T-helper 2 cell treated with Interferon-gamma antibody and Interleukin-4, amounts not matched to agents 5 μg/mL and 100 μg/mL, for 36 hours (primary cell): Measurements from ENCODE around the gene FAM13A.
"Not testable (repeated sequence)": the region's sequence is repeated elsewhere in the genome, so short reads cannot be mapped to it uniquely, and the experiment has no call there.

ENCODE experiments used
- DNase-seq: peaks from one replicate; pipeline ENCODE4 v3.0.0; 2021; ENCODE audit warnings: low spot score
- H3K27ac Mint-ChIP-seq: one replicate; pipeline ENCODE4 v1.8.0; 2021; ENCODE audit warnings: mild to moderate bottlenecking, mixed read lengths
- H3K27me3 Mint-ChIP-seq: one replicate; pipeline ENCODE4 v1.8.0; 2021; ENCODE audit warnings: low read depth, mixed read lengths
- H3K36me3 Mint-ChIP-seq: one replicate; pipeline ENCODE4 v1.8.0; 2021; ENCODE audit warnings: low read depth, mixed read lengths
- H3K4me1 Mint-ChIP-seq: one replicate; pipeline ENCODE4 v1.8.0; 2021; ENCODE audit warnings: low read depth, mixed read lengths
- H3K4me3 Mint-ChIP-seq: one replicate; pipeline ENCODE4 v1.8.0; 2022; ENCODE audit warnings: mild to moderate bottlenecking, moderate library complexity, mixed read lengths
- H3K9me3 Mint-ChIP-seq: one replicate; pipeline ENCODE4 v1.8.0; 2021; ENCODE audit warnings: mixed read lengths

Gene FAM13A

DNA sequence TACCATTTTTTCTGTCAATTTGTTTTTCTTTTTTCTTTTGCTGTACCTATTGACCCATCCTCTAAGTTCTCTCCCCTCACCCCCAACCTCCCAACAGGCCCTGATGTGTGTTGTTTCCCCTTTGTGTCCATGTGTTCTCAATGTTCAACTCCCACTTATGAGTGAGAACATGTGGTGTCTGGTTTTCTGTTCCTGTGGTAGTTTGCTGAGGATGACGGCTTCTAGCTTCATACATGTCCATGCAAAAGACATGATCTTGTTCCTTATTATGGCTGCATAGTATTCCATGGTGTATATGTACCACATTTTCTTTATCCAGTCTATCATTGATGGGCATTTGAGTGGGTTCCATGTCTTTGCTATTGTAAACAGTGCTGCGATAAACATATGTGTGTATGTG, 859 bp upstream of the FAM13A start:
- H3K27ac Mint-ChIP-seq, H3K36me3 Mint-ChIP-seq, H3K27me3 Mint-ChIP-seq, H3K4me3 Mint-ChIP-seq, DNase-seq, H3K4me1 Mint-ChIP-seq: not testable (repeated sequence)
- H3K9me3 Mint-ChIP-seq = peaks cover 21% of the 10 kb centered on the region

GRCh38 chr4:89056292-89056952, 563 bp downstream of the FAM13A start:
- Mint-ChIP-seq H3K4me1 (peaks cover 2% of the 10 kb centered on the region), H3K27me3 (peaks cover 2% of the 10 kb centered on the region), H3K9me3 (peaks cover 12% of the 10 kb centered on the region), H3K4me3 (no peak overlapping the region), H3K27ac (no peak overlapping the region), H3K36me3 (no peaks in the 10 kb centered on the region)
- no peak for DNase-seq

GRCh38 chr4:89055157-89056080, 1.6 kb downstream of the FAM13A start:
- Mint-ChIP-seq H3K4me3 (no peak overlapping the region), H3K27ac (no peak overlapping the region), H3K36me3 (no peaks in the 10 kb centered on the region)

GRCh38 chr4:89054627-89055026, 2.4 kb downstream of the FAM13A start:
- Mint-ChIP-seq H3K4me1 (peaks cover 2% of the 10 kb centered on the region), H3K36me3 (no peaks in the 10 kb centered on the region), H3K27me3 (peaks cover 2% of the 10 kb centered on the region), H3K27ac (no peak overlapping the region), H3K9me3 (no peaks in the 10 kb centered on the region), H3K4me3 (no peak overlapping the region)
- DNase-seq = no peak

More at GRCh38 chr4:89055157-89056080, 1.6 kb downstream of the FAM13A start:
- H3K9me3 Mint-ChIP-seq = peaks cover 2% of the 10 kb centered on the region
- no peak for DNase-seq
- peaks cover 2% of the 10 kb centered on the region for H3K4me1 Mint-ChIP-seq
- peaks cover 2% of the 10 kb centered on the region for H3K27me3 Mint-ChIP-seq

- Mint-ChIP-seq H3K27ac (no peak overlapping the region), H3K36me3 (no peaks in the 10 kb centered on the region), H3K27me3 (peaks cover 2% of the 10 kb centered on the region), H3K4me3 (no peak overlapping the region), H3K4me1 (no peaks in the 10 kb centered on the region), H3K9me3 (no peaks in the 10 kb centered on the region)
- no peak for DNase-seq
Observed at GRCh38 chr4:89049853-89050252, 7.1 kb downstream of the FAM13A start.

- Mint-ChIP-seq H3K27ac (no peak overlapping the region), H3K4me3 (no peak overlapping the region), H3K36me3 (no peaks in the 10 kb centered on the region), H3K4me1 (no peaks in the 10 kb centered on the region), H3K9me3 (no peaks in the 10 kb centered on the region), H3K27me3 (peaks cover 2% of the 10 kb centered on the region)
- DNase-seq = no peak
Observed at GRCh38 chr4:89048906-89049601, 7.9 kb downstream of the FAM13A start.

- H3K4me3 Mint-ChIP-seq = no peak overlapping the region
- no peak for DNase-seq
- H3K4me1 Mint-ChIP-seq = no peaks in the 10 kb centered on the region
- H3K27me3 Mint-ChIP-seq = peaks cover 2% of the 10 kb centered on the region
- H3K27ac Mint-ChIP-seq = no peak overlapping the region
- H3K36me3 Mint-ChIP-seq = no peaks in the 10 kb centered on the region
- no peaks in the 10 kb centered on the region for H3K9me3 Mint-ChIP-seq
Observed at GRCh38 chr4:89044147-89044900, 12.7 kb downstream of the FAM13A start.

DNA sequence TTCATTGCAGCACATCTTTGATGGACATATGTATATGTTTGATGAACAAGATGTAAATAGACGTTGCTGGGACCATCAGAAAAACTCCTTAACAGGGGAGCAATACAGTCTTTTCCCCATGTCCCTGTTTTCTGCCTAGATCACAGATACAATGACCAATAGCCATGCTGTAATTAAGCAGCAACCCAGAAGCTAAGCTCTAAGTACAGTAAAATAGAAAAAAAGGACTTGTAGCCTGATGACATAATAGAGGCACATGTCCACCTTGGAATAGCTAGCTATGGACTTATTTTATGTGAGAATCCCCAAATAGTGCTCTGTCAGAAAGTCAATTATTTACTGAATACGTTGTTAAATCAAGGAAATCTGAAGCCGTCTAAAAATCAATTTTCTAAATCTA, 14.9 kb downstream of the FAM13A start:
- H3K27me3 Mint-ChIP-seq = peaks cover 2% of the 10 kb centered on the region
- H3K9me3 Mint-ChIP-seq = no peaks in the 10 kb centered on the region
- no peaks in the 10 kb centered on the region for H3K36me3 Mint-ChIP-seq
- no peaks in the 10 kb centered on the region for H3K4me1 Mint-ChIP-seq
- no peak overlapping the region for H3K27ac Mint-ChIP-seq
- no peak overlapping the region for H3K4me3 Mint-ChIP-seq
- no peak for DNase-seq

DNA sequence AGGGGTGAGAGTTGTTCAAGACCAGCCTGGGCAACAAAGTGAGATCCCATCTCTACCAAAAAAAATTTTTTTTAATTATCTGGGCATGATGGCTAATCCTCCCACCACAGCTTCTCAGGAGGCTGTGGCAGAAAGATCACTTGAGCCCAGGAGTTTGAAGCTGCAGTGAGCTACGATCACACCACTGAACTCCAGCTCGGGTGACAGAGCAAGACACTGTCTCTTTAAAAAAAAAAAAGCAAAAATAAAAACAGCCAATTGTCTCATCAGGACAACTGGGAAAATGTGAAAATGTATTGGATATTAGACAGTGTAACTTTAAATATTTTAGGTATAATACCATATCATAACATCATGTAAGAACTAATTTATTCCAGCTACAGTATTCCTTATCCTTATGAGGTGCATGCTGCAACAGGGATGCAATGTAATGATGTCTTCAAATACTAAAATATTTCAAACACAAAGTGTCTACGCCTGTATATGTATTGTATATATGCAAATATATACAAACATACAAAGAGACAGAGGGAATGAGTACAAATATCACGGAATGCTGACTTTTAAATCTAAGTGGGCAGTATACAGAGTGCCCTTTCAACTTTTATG, 17.2 kb downstream of the FAM13A start:
- Mint-ChIP-seq H3K27ac (no peak overlapping the region), H3K27me3 (peaks cover 3% of the 10 kb centered on the region), H3K4me3 (no peak overlapping the region), H3K36me3 (no peaks in the 10 kb centered on the region), H3K9me3 (peaks cover 5% of the 10 kb centered on the region), H3K4me1 (no peaks in the 10 kb centered on the region)
- DNase-seq = no peak

- Mint-ChIP-seq H3K4me1 (no peaks in the 10 kb centered on the region), H3K36me3 (no peaks in the 10 kb centered on the region), H3K27me3 (peaks cover 2% of the 10 kb centered on the region), H3K4me3 (no peak overlapping the region), H3K9me3 (peaks cover 11% of the 10 kb centered on the region), H3K27ac (no peak overlapping the region)
- no peak for DNase-seq
Observed at GRCh38 chr4:89036535-89036934, 20.4 kb downstream of the FAM13A start.

DNA sequence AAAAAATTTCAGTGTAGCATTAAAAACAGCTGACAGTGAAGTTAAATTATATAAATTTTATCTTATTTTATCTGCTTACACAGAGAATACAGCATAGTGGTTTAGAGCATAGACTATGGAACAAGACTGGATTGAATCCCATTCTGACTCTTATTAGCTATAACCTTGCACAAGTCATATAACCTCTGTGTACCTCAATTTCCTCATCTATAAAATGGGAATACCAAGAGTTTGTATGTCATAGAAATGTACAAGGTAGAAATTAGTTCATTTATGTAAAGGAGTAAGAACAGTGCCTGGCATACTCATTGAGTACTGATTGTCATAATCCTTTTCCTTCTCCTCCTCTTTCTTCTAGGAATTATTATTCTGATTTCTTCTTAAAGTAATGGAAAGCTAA, 25.7 kb downstream of the FAM13A start:
- no peak overlapping the region for H3K4me3 Mint-ChIP-seq
- H3K27ac Mint-ChIP-seq = no peak overlapping the region
- no peak for DNase-seq
- peaks cover 11% of the 10 kb centered on the region for H3K9me3 Mint-ChIP-seq
- H3K27me3 Mint-ChIP-seq = peaks cover 10% of the 10 kb centered on the region
- no peaks in the 10 kb centered on the region for H3K4me1 Mint-ChIP-seq
- no peaks in the 10 kb centered on the region for H3K36me3 Mint-ChIP-seq

GRCh38 chr4:89029591-89029990, 27.4 kb downstream of the FAM13A start:
- no peak for DNase-seq
- Mint-ChIP-seq H3K27ac (no peak overlapping the region), H3K27me3 (peaks cover 8% of the 10 kb centered on the region), H3K4me3 (no peak overlapping the region), H3K4me1 (no peaks in the 10 kb centered on the region), H3K9me3 (peaks cover 6% of the 10 kb centered on the region), H3K36me3 (no peaks in the 10 kb centered on the region)

DNA sequence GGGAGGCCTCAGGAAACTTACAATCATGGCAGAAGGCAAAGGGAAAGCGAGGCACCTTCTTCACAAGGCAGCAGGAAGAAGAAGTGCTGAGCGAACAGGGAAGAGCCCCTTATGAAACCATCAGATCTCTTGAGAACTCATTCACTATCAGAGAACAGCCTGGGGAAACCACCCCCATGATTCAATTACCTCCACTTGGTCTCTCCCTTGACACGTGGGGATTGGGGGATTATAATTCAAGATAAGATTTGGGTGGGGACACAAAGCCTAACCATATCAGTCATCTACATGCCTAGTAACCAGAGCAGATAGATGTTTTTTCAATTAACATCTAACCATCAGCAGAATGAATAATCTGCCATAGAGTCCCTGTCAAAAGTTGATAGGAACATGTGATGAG, 30.4 kb downstream of the FAM13A start:
- DNase-seq = no peak
- Mint-ChIP-seq H3K27me3 (peaks cover 8% of the 10 kb centered on the region), H3K27ac (no peak overlapping the region), H3K4me1 (no peaks in the 10 kb centered on the region), H3K9me3 (no peaks in the 10 kb centered on the region), H3K4me3 (no peak overlapping the region), H3K36me3 (no peaks in the 10 kb centered on the region)
